Measurements from ENCODE around the gene NAA80. TPM values are rescaled to one million over a fixed set of nuclear protein-coding genes. Genes with fewer than 3 reads are reported as not detected.
A peak's percentile ranks its signal among the peaks of the same experiment; 100 is the strongest.

NAA80 gene, protein sequence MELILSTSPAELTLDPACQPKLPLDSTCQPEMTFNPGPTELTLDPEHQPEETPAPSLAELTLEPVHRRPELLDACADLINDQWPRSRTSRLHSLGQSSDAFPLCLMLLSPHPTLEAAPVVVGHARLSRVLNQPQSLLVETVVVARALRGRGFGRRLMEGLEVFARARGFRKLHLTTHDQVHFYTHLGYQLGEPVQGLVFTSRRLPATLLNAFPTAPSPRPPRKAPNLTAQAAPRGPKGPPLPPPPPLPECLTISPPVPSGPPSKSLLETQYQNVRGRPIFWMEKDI
- 10.9 to 16.0 TPM (median 12.9 TPM) in 3 replicates for total RNA-seq
- long read RNA-seq, partial matches to known transcripts = 0 of 9 reads
- long read RNA-seq, other reads (novel, unspliced or antisense) = 3 of 9 reads

DNA sequence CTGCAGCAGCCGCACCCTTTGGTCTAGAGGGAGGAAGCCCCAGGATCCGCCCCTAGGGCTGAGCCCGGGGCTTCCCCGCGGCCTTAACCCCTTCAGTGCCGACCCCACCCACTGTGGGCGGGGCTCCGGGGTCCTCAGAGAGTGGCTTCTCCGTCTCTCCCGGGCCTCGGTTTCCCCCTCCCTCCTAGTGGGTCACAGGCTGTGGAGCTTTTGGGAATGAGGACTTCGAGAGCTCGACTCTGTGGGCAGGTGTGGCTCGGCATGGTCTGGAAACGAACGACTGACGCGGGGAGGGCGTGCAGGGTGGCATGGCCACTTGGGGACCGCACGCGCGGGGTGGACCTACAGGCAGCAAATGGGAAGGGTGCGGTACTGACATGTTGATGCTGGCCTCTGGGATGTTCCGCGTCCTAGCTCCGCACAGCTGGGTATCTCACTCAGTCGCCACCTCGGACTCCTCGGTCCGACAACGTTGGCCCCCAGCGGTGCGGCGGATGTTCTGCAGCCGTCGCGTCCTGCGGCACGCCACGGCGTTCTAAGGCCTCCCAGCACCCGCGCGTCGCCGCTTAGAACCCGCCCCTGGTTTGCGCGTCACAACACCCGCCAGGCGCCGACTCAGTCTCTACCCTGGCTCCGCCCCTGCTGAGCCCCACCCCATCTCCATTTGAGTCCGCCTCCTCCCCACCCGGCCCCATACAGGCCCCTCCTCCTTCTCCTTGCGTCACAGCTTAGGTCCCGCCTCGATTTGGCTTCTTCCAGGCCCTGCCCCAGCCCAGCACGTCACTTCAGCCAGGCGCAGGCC is at the start of gene NAA80, which contains the start of gene HYAL3:
TSS of gene NAA80 (minus strand) at position 570 of the 802 bp plus-strand sequence. CDS start 1,942 bp downstream, outside the sequence.
TSS of gene HYAL3 (minus strand) at position 570 of the 802 bp plus-strand sequence. CDS start 3,803 bp downstream, outside the sequence.
- Mint-ChIP-seq H3K4me1 (ENCODE audit: low read depth) (peaks cover 24% of the 10 kb centered on the region), H3K27ac (ENCODE audit: unreplicated experiment) (peak within 1 kb of the TSS; percentile 97)

DNA sequence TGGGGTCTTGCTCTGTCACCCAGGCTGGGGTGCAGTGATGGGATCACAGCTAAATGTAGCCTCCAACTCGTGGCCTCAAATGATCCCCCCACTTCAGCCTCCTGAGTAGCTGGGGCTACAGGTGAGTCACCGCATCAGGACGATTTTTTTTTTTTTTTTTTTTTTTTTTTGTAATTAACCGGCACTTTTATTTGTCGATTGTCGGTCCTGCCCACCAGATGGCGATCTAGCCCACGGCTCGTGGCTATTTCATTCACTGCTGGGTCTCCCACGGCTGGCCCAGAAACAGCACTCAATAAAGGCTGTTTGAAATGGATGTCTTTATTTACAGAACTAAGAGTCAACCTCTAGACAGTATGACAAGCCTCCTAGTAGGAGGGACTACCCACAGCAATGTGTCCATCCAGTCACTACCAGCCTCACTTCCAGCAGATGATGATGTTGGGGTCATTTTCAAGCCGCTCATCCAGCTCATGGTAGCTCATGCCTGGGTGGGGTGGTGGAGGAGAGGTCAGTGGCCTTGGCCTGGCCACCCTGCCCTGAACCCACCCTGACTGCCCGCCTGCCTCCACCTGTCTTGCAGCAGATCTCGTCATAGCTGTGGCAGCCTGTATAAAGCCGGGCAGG is 48.1 kb upstream of the NAA80 start:
- Mint-ChIP-seq H3K4me3 (ENCODE audit: unreplicated experiment) (no peak overlapping the region), H3K36me3 (ENCODE audit: low read depth) (peaks cover 1% of the 10 kb centered on the region), H3K27ac (ENCODE audit: unreplicated experiment) (peak overlapping the region; percentile 22), H3K4me1 (ENCODE audit: low read depth) (peaks cover 36% of the 10 kb centered on the region), H3K9me3 (ENCODE audit: low read depth) (no peaks in the 10 kb centered on the region), H3K27me3 (ENCODE audit: low read depth) (no peaks in the 10 kb centered on the region)
- DNase-seq (ENCODE audit: low spot score) = no peak
- TF ChIP-seq, protein P1, sequence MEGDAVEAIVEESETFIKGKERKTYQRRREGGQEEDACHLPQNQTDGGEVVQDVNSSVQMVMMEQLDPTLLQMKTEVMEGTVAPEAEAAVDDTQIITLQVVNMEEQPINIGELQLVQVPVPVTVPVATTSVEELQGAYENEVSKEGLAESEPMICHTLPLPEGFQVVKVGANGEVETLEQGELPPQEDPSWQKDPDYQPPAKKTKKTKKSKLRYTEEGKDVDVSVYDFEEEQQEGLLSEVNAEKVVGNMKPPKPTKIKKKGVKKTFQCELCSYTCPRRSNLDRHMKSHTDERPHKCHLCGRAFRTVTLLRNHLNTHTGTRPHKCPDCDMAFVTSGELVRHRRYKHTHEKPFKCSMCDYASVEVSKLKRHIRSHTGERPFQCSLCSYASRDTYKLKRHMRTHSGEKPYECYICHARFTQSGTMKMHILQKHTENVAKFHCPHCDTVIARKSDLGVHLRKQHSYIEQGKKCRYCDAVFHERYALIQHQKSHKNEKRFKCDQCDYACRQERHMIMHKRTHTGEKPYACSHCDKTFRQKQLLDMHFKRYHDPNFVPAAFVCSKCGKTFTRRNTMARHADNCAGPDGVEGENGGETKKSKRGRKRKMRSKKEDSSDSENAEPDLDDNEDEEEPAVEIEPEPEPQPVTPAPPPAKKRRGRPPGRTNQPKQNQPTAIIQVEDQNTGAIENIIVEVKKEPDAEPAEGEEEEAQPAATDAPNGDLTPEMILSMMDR (IDR thresholded peaks at IDR 0.05) = peak; percentile 86

More for the DNA sequence above, at the start of gene NAA80, which contains the start of gene HYAL3:
- peak within 1 kb of the TSS; percentile 98 for H3K4me3 Mint-ChIP-seq (ENCODE audit: unreplicated experiment)
- TF ChIP-seq, protein P1 (IDR thresholded peaks at IDR 0.05) = peak; percentile 65
- no peaks in the 10 kb centered on the region for H3K27me3 Mint-ChIP-seq (ENCODE audit: low read depth)
- no peaks in the 10 kb centered on the region for H3K9me3 Mint-ChIP-seq (ENCODE audit: low read depth)
- peak; percentile 99 for DNase-seq (ENCODE audit: low spot score)
- H3K36me3 Mint-ChIP-seq (ENCODE audit: low read depth) = no peaks in the 10 kb centered on the region

DNA sequence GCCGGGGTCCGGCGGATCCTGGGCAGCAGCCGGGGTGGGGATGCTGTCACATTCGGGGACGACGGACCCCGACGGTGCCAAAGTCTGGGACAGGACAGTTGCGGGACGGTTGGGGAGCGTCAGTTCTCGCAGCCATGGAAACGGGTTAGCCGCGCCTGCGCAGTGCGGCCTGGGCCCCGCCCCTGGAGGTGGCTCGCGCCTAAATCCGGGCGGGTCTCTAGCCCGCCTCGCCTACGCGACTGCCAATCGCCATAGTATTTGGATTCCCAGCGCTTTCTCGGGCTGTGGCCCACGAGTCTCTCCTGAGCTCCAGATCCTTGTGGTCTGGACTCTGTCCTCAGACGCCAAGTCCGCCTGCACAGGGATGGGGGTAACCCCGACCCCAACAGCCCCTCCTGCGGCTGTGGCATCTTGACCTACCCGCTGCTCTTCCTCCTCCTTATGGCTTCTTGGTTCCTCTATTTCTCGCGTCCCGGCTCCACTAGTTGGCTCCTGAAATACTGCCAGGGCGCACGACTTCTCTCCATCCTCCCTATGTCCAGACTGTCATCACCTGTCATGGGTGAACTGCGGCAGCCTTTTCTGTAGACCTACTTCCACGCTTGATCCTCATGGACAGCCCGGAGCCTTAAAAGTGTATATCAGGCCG is 46.5 kb upstream of the NAA80 start, which contains the start of gene ZMYND10:
TSS of gene ZMYND10 (minus strand) at position 147 of the 649 bp plus-strand sequence. CDS start 153 bp downstream, outside the sequence.
- H3K4me3 Mint-ChIP-seq (ENCODE audit: unreplicated experiment) = peak within 1 kb of the TSS; percentile 67
- H3K9me3 Mint-ChIP-seq (ENCODE audit: low read depth) = no peaks in the 10 kb centered on the region
- H3K4me1 Mint-ChIP-seq (ENCODE audit: low read depth) = peaks cover 25% of the 10 kb centered on the region
- TF ChIP-seq, protein P1 (IDR thresholded peaks at IDR 0.05) = no peak
- peak within 1 kb of the TSS; percentile 22 for H3K27ac Mint-ChIP-seq (ENCODE audit: unreplicated experiment)
- no peak for DNase-seq (ENCODE audit: low spot score)
- H3K27me3 Mint-ChIP-seq (ENCODE audit: low read depth) = no peaks in the 10 kb centered on the region
- H3K36me3 Mint-ChIP-seq (ENCODE audit: low read depth) = peaks cover 1% of the 10 kb centered on the region

DNA sequence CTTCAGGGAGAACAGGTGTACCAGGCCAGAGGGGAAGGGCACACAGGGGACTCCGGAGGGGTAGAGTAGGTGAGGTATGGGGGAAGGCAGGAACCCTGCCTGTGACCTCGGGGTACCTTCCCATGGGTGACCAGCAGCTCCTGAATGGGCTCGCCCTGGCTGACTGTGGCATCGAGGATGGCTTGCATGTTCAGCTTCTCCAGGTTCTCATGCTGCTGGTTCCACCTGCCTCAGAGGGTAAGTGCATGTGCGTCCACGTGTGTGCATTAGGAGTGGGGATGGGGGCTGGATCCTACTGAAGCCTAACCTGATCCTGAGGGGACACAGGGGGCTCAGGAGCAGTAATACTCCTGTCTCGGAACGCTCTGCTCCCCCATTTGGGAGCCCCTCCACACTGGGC is 45.8 kb upstream of the NAA80 start:
- Mint-ChIP-seq H3K27ac (ENCODE audit: unreplicated experiment) (no peak overlapping the region), H3K4me3 (ENCODE audit: unreplicated experiment) (peak overlapping the region; percentile 67), H3K27me3 (ENCODE audit: low read depth) (no peaks in the 10 kb centered on the region), H3K4me1 (ENCODE audit: low read depth) (peaks cover 20% of the 10 kb centered on the region), H3K9me3 (ENCODE audit: low read depth) (no peaks in the 10 kb centered on the region), H3K36me3 (ENCODE audit: low read depth) (peaks cover 1% of the 10 kb centered on the region)
- TF ChIP-seq, protein P1 (IDR thresholded peaks at IDR 0.05) = no peak
- no peak for DNase-seq (ENCODE audit: low spot score)

All from chondrocyte (in vitro differentiated cells).